ENCODE results near the gene CCDC192.

The CCDC192 gene

DNA sequence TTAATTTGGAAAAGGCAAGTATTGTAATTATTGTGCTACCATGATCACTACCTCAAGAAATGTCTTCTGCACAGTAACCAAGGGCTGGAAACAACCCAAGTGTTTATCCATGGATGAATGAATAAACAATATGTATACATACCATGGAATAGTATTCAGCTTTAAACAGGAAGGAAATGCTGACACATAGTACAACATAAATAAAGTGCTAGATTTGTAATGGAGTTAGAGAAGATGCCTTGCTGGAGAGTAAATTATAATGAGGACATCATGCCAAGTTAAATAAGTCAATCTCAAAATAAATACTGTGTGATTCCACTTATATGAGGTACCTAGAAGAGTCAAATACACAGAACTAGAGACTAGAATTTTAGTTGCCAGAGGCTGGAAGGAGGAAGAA, 160.0 kb downstream of the CCDC192 start:
- H3K27ac ChIP-seq, result no peak overlapping the region
- no peak for TF ChIP-seq ZFX (IDR thresholded peaks at IDR 0.05)
- no peak for TF ChIP-seq CTCF (conservative IDR thresholded peaks at IDR 0.05)

GRCh38 chr5:127863610-127864395, 160.6 kb downstream of the CCDC192 start:
- H3K27ac ChIP-seq, result no peak overlapping the region
- TF ChIP-seq CTCF (conservative IDR thresholded peaks at IDR 0.05), result no peak
- TF ChIP-seq ZFX (IDR thresholded peaks at IDR 0.05), result no peak

DNA sequence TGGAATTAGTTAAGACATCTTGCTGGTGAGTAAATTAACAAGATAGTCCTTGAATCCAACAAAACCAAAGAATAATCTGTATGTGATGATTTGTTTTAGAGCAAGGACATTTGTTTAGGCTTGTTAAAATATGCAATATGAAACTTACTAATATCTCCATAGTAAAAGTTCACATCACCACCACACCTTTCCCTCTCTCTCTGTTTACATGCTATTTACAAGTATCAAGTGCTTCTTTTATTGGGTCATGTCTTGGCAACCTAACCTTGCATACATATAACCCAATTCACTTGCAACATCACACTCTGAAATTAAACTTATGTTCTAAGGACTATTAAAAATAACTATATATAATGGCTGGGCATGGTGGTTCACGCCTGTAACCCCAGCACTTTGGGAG, 161.3 kb downstream of the CCDC192 start:
- TF ChIP-seq ZFX (IDR thresholded peaks at IDR 0.05), result no peak
- no peak for TF ChIP-seq CTCF (conservative IDR thresholded peaks at IDR 0.05)
- no peak overlapping the region for H3K27ac ChIP-seq

GRCh38 chr5:127865273-127865672, 162.1 kb downstream of the CCDC192 start:
- no peak overlapping the region for H3K27ac ChIP-seq
- TF ChIP-seq ZFX (IDR thresholded peaks at IDR 0.05) (no peak), CTCF (conservative IDR thresholded peaks at IDR 0.05) (no peak; the same call in 1 of the 2 replicates)

GRCh38 chr5:127867022-127867783, 164.0 kb downstream of the CCDC192 start:
- H3K27ac ChIP-seq, result no peak overlapping the region
- TF ChIP-seq CTCF (conservative IDR thresholded peaks at IDR 0.05) (no peak), ZFX (IDR thresholded peaks at IDR 0.05) (no peak)

GRCh38 chr5:127870914-127871313, 167.7 kb downstream of the CCDC192 start:
- TF ChIP-seq CTCF (conservative IDR thresholded peaks at IDR 0.05) (no peak), ZFX (IDR thresholded peaks at IDR 0.05) (no peak)
- H3K27ac ChIP-seq, result no peak overlapping the region

DNA sequence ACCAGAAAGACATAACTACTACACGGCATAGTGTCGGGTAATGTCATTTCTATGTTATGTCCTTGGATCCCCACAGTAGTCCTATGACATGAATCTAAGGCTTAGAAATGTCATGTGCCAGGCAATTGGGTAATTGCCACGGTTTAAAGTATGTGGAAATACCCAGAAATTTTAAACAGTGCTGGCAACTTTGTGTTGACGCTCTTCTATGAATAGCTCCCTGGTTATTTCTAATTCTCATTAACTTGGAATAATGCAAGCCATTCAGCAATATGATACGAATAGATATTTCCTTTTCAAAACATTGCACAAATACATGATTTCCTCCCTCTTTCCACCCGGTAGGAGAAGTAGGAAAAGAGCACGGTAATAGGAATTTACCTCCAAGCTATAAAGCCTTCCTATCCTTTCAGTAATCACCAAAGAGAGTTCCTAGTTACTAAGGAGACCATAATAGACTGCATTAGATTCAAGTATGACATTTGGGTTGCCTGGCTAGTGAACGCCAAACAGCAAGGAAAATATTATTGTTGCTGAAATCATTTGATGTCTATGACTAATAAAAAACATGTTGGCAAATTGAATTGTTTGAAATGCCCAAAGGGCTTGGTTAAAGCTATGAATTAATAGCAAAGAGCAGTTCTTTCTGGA, 168.4 kb downstream of the CCDC192 start:
- no peak overlapping the region for H3K27ac ChIP-seq
- TF ChIP-seq ZFX (IDR thresholded peaks at IDR 0.05) (no peak), CTCF (conservative IDR thresholded peaks at IDR 0.05) (no peak)
